GM13977 (cell line): Measurements from ENCODE around the gene ANKHD1.

Experiments used
- DNase-seq: peaks from one replicate; pipeline ENCODE4 v3.0.0; 2012; ENCODE audit warnings: low spot score
- CTCF ChIP-seq: IDR thresholded peaks from 2 replicates; pipeline ENCODE4 v1.5.1; 2012; ENCODE audit warnings: mild to moderate bottlenecking, control low read depth; ENCODE audit not compliant: insufficient read depth; ENCODE audit errors: extremely low read depth, missing control alignments
- in situ Hi-C: fragments of 300-500 bp; cut with MboI; formaldehyde crosslinking; loops from one replicate; pipeline ENCODE4 v1.12.0; 2022; ENCODE audit warnings: low sequenced_read_pairs, low pct_unique_long_range_greater_than_20kb, mixed read lengths, inconsistent platforms; ENCODE audit not compliant: unreplicated experiment

ANKHD1 gene

GRCh38 chr5:140566665-140567064 is 165.0 kb downstream of the ANKHD1 start:
- in situ Hi-C loops = no loop called here
- TF ChIP-seq CTCF = no peak
- DNase-seq = no peak

DNA sequence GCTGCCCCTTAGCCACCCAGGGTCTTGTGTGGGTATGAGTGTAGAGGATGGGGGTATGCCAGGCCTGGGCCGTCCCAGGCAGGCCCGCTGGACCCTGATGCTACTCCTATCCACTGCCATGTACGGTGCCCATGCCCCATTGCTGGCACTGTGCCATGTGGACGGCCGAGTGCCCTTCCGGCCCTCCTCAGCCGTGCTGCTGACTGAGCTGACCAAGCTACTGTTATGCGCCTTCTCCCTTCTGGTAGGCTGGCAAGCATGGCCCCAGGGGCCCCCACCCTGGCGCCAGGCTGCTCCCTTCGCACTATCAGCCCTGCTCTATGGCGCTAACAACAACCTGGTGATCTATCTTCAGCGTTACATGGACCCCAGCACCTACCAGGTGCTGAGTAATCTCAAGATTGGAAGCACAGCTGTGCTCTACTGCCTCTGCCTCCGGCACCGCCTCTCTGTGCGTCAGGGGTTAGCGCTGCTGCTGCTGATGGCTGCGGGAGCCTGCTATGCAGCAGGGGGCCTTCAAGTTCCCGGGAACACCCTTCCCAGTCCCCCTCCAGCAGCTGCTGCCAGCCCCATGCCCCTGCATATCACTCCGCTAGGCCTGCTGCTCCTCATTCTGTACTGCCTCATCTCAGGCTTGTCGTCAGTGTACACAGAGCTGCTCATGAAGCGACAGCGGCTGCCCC is 165.6 kb downstream of the ANKHD1 start:
- no peak for TF ChIP-seq CTCF
- no peak for DNase-seq
- in situ Hi-C loops = no loop called here

DNA sequence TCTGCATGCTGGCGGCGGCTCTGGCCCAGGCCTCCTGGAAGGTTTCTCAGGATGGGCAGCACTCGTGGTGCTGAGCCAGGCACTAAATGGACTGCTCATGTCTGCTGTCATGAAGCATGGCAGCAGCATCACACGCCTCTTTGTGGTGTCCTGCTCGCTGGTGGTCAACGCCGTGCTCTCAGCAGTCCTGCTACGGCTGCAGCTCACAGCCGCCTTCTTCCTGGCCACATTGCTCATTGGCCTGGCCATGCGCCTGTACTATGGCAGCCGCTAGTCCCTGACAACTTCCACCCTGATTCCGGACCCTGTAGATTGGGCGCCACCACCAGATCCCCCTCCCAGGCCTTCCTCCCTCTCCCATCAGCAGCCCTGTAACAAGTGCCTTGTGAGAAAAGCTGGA is 166.2 kb downstream of the ANKHD1 start:
- no peak for TF ChIP-seq CTCF
- no peak for DNase-seq
- in situ Hi-C loops = no loop called here

- DNase-seq = no peak
- in situ Hi-C loops = no loop called here
- TF ChIP-seq CTCF = no peak
These were observed 166.9 kb downstream of the ANKHD1 start for GRCh38 chr5:140568443-140569063.

DNA sequence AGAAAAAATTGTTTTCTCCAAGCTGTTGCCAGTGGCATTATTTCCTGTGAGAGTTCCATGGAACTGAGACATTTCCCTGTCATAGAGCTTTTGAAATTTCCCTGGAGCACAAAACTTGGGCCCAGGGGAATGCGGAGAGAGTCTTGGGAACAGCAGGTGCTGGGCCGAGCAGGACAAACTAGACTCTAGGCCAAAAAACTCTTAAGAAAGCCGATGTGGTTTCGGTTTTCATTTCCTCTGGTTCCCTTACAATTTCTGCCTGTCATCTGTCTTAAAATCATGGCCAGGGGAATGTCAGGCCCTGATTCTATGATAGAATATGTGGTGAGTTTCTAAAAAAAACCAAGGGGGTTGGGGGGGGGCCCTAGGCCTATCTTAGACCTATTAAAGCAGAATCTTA is 167.6 kb downstream of the ANKHD1 start:
- no peak for TF ChIP-seq CTCF
- DNase-seq = no peak
- in situ Hi-C loops = no loop called here

DNA sequence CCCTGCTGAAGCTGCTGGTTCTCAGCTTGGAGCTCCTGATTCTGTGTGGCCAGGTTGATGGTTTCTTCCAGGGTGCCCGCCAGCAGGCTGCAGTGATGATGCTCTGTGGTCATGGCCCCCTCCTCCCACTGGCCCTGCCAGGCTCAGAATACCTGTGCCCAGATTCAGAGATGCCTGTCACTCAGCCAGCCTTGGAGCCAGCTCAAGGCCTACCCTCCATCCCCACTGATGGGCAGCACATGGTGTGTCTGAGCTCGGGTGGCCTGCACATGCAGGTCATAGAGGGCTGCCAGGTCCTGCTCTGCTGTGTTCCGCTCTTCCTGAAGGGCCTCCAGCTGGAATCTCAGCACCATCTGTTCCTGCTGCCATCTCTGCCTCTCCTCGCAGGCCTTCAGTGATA is 168.4 kb downstream of the ANKHD1 start:
- no peak for TF ChIP-seq CTCF
- in situ Hi-C loops = no loop called here
- no peak for DNase-seq
